Measurements from ENCODE around the gene TNFAIP8. TPM values are rescaled to one million over a fixed set of nuclear protein-coding genes. Genes with fewer than 3 reads are reported as not detected.

The TNFAIP8 gene
- total RNA-seq, 1 donor from 2014 or later, result 40.6 TPM

GRCh38 chr5:119336262-119336661 lies 19.6 kb upstream of the TNFAIP8 start:
- H3K4me2 ChIP-seq, result no peak overlapping the region
- H3K79me2 ChIP-seq (ENCODE audit: low read depth), result no peaks in the 10 kb centered on the region
- H3K4me3 ChIP-seq, result no peak overlapping the region
- Mint-ChIP-seq H3K4me3 (no peak overlapping the region), H3K27me3 (ENCODE audit: insufficient read depth, low read depth) (no peaks in the 10 kb centered on the region), H3K9me3 (no peaks in the 10 kb centered on the region), H3K36me3 (no peaks in the 10 kb centered on the region), H3K27ac (no peak overlapping the region), H3K4me1 (no peaks in the 10 kb centered on the region)
- DNase-seq (ENCODE audit: low spot score), result no peak
- no peak overlapping the region for H3K9ac ChIP-seq
- TF ChIP-seq EZH2phosphoT487 (IDR thresholded peaks at IDR 0.05) (no peak), CTCF (IDR thresholded peaks at IDR 0.05) (no peak)
- H3F3A ChIP-seq (ENCODE audit: low read depth), result no peaks in the 10 kb centered on the region
- H3K27me3 ChIP-seq, result no peaks in the 10 kb centered on the region
- no peaks in the 10 kb centered on the region for H3K9me3 ChIP-seq (ENCODE audit: low read depth)
- H2AFZ ChIP-seq (replicated peaks), result no peak overlapping the region
- H3K4me1 ChIP-seq, result no peaks in the 10 kb centered on the region
- H4K20me1 ChIP-seq (ENCODE audit: low read depth), result peaks cover 3% of the 10 kb centered on the region
- H3K27ac ChIP-seq, result no peak overlapping the region
- H3K36me3 ChIP-seq, result no peaks in the 10 kb centered on the region

- Histone ChIP-seq H3K27ac (no peak overlapping the region), H3K4me2 (no peak overlapping the region), H3K27me3 (no peaks in the 10 kb centered on the region), H3K4me3 (no peak overlapping the region), H3F3A (ENCODE audit: low read depth) (no peaks in the 10 kb centered on the region), H4K20me1 (ENCODE audit: low read depth) (peaks cover 3% of the 10 kb centered on the region), H3K9me3 (ENCODE audit: low read depth) (no peaks in the 10 kb centered on the region), H3K79me2 (ENCODE audit: low read depth) (no peaks in the 10 kb centered on the region), H2AFZ (replicated peaks) (no peak overlapping the region), H3K4me1 (no peaks in the 10 kb centered on the region), H3K36me3 (no peaks in the 10 kb centered on the region), H3K9ac (no peak overlapping the region)
- no peaks in the 10 kb centered on the region for H3K36me3 Mint-ChIP-seq
- TF ChIP-seq EZH2 (IDR thresholded peaks at IDR 0.05), result no peak
- TF ChIP-seq CTCF (IDR thresholded peaks at IDR 0.05), result no peak
- no peak for TF ChIP-seq EZH2phosphoT487 (IDR thresholded peaks at IDR 0.05)
- no peaks in the 10 kb centered on the region for H3K4me1 Mint-ChIP-seq
- H3K27me3 Mint-ChIP-seq (ENCODE audit: insufficient read depth, low read depth), result no peaks in the 10 kb centered on the region
- DNase-seq (ENCODE audit: low spot score), result no peak
- no peak overlapping the region for H3K4me3 Mint-ChIP-seq
- no peaks in the 10 kb centered on the region for H3K9me3 Mint-ChIP-seq
- no peak overlapping the region for H3K27ac Mint-ChIP-seq
Measured at GRCh38 chr5:119336845-119337580, 18.8 kb upstream of the TNFAIP8 start.

- H3K27ac ChIP-seq, result no peak overlapping the region
- H2AFZ ChIP-seq (replicated peaks), result no peak overlapping the region
- no peak overlapping the region for H3K4me2 ChIP-seq
- H3K36me3 Mint-ChIP-seq, result no peaks in the 10 kb centered on the region
- H3K9ac ChIP-seq, result no peak overlapping the region
- H3K4me1 Mint-ChIP-seq, result no peaks in the 10 kb centered on the region
- no peaks in the 10 kb centered on the region for H3F3A ChIP-seq (ENCODE audit: low read depth)
- H3K4me3 Mint-ChIP-seq, result no peak overlapping the region
- H3K9me3 Mint-ChIP-seq, result no peaks in the 10 kb centered on the region
- DNase-seq (ENCODE audit: low spot score), result no peak
- H4K20me1 ChIP-seq (ENCODE audit: low read depth), result peaks cover 3% of the 10 kb centered on the region
- H3K79me2 ChIP-seq (ENCODE audit: low read depth), result no peaks in the 10 kb centered on the region
- no peaks in the 10 kb centered on the region for H3K27me3 Mint-ChIP-seq (ENCODE audit: insufficient read depth, low read depth)
- TF ChIP-seq EZH2 (IDR thresholded peaks at IDR 0.05) (no peak), EZH2phosphoT487 (IDR thresholded peaks at IDR 0.05) (no peak), CTCF (IDR thresholded peaks at IDR 0.05) (no peak)
- H3K4me3 ChIP-seq, result no peak overlapping the region
- no peak overlapping the region for H3K27ac Mint-ChIP-seq
- H3K27me3 ChIP-seq, result no peaks in the 10 kb centered on the region
- H3K9me3 ChIP-seq (ENCODE audit: low read depth), result no peaks in the 10 kb centered on the region
- no peaks in the 10 kb centered on the region for H3K4me1 ChIP-seq
- H3K36me3 ChIP-seq, result no peaks in the 10 kb centered on the region
Measured at GRCh38 chr5:119338326-119338946, 17.4 kb upstream of the TNFAIP8 start.

Measured in neural progenitor cell (in vitro differentiated cells).